KMS-11 (cell line): ENCODE results near the gene AP4E1.

Experiments
- H2AFZ ChIP-seq: fragments of 200-600 bp; sonication (generic); 2 replicates; pipeline ENCODE4 v1.6.1; 2016; ENCODE audit warnings: antibody characterized with exemption, mixed run types, low read depth
- H3K27ac ChIP-seq: fragments of 200-600 bp; sonication (generic); 2 replicates; pipeline ENCODE4 v1.6.1; 2016; ENCODE audit warnings: mild to moderate bottlenecking, mixed run types
- H3K27me3 ChIP-seq: fragments of 200-600 bp; sonication (generic); 2 replicates; pipeline ENCODE4 v1.6.1; 2017; ENCODE audit warnings: mild to moderate bottlenecking, low read depth, mixed run types, moderate library complexity; ENCODE audit not compliant: insufficient read depth
- H3K36me3 ChIP-seq: fragments of 200-600 bp; sonication (generic); 2 replicates; pipeline ENCODE4 v1.6.1; 2017; ENCODE audit warnings: mild to moderate bottlenecking, mixed run types; ENCODE audit not compliant: insufficient read depth
- H3K4me1 ChIP-seq: fragments of 200-600 bp; sonication (generic); 2 replicates; pipeline ENCODE4 v1.6.1; 2016; ENCODE audit warnings: mild to moderate bottlenecking, low read depth, mixed run types; ENCODE audit not compliant: poor library complexity, severe bottlenecking
- H3K4me2 ChIP-seq: fragments of 200-600 bp; sonication (generic); 2 replicates; pipeline ENCODE4 v1.7.0; 2016; ENCODE audit warnings: mild to moderate bottlenecking, mixed run types
- H3K4me3 ChIP-seq: fragments of 200-600 bp; sonication (generic); IDR thresholded peaks from 2 replicates; pipeline ENCODE4 v1.6.1; 2017; ENCODE audit warnings: low read depth, low read length, mixed read lengths; ENCODE audit not compliant: insufficient read depth
- H3K79me2 ChIP-seq: fragments of 200-600 bp; sonication (generic); 2 replicates; pipeline ENCODE4 v1.6.1; 2016; ENCODE audit warnings: low read depth, mixed run types; ENCODE audit not compliant: insufficient read depth
- H3K9ac ChIP-seq: fragments of 200-600 bp; sonication (generic); 2 replicates; pipeline ENCODE4 v1.6.1; 2016; ENCODE audit warnings: mild to moderate bottlenecking, mixed run types
- H4K20me1 ChIP-seq: fragments of 200-600 bp; sonication (generic); 2 replicates; pipeline ENCODE4 v1.6.1; 2016; ENCODE audit warnings: mild to moderate bottlenecking, mixed run types; ENCODE audit not compliant: insufficient read depth
- CTCF ChIP-seq: fragments of 200-600 bp; sonication (generic); conservative IDR thresholded peaks from 2 replicates; pipeline ENCODE4 v1.6.1; 2017; ENCODE audit warnings: low read depth, mild to moderate bottlenecking, antibody characterized with exemption, low read length, moderate library complexity, mixed read lengths

The AP4E1 gene

DNA sequence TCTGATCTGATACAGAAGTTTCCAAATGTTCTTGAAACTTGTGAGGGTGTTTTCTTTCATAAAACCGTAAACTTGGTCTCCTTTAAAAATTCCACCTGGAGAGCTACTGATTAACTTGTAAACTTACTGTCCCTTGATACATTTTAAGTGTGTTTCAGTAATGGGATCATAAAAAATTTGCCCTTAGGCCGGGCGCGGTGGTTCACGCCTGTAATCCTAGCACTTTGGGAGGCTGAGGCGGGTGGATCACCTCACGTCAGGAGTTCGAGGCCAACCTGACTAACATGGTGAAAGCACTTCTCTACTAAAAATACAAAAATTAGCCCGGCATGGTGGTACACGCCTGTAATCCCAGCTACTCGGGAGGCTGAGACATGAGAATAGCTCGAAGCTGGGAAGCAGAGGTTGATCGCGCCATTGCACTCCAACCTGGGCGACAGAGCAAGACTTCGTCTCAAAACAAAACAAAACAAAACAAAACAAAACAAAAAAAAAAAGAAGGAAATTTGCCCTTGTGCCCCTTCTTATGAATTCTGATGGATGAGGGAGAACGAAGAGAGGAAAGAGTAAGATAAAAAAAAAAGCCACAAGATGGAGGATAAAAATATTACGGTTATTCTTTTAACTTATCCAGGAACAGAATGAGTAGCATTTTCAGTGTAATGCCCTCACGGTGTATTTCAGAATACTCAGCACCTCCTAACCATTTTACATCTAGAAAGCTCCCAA, 32.1 kb upstream of the AP4E1 start:
- no peak for TF ChIP-seq CTCF
- H3K4me3 ChIP-seq: no peak overlapping the region
- no peaks in the 10 kb centered on the region for H3K27me3 ChIP-seq
- H3K79me2 ChIP-seq: no peaks in the 10 kb centered on the region
- H3K4me2 ChIP-seq: peak overlapping the region; percentile 48; the same call in 1 of the 2 replicates
- H3K4me1 ChIP-seq: peaks cover 50% of the 10 kb centered on the region
- H2AFZ ChIP-seq: peak overlapping the region; percentile 58
- H3K36me3 ChIP-seq: no peaks in the 10 kb centered on the region
- peak overlapping the region; percentile 25; the same call in 1 of the 2 replicates for H3K9ac ChIP-seq
- H3K27ac ChIP-seq: no peak overlapping the region
- H4K20me1 ChIP-seq: no peaks in the 10 kb centered on the region

DNA sequence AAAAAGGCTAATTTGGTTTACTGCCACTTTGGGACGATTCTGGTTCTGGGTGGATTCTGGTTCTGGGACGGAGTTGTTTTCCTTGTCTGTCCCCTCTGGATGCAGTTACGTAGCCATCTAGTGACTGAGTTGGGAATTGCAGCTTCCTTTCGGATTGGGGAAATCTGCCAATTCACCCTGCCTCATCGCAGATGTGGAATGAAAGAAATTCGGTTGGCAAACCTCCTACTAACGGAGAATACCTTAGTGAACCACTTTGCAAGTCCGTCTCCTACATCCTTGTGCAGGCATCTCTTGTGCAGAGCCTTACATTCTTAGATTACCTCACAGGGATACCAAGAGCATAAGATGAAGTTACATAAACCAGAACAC, 31.5 kb upstream of the AP4E1 start:
- Histone ChIP-seq H3K27me3 (no peaks in the 10 kb centered on the region), H4K20me1 (no peaks in the 10 kb centered on the region), H3K4me2 (peak overlapping the region; percentile 48), H2AFZ (peak overlapping the region; percentile 58; the same call in 1 of the 2 replicates), H3K36me3 (no peaks in the 10 kb centered on the region), H3K4me3 (no peak overlapping the region), H3K79me2 (no peaks in the 10 kb centered on the region), H3K4me1 (peaks cover 56% of the 10 kb centered on the region), H3K9ac (peak overlapping the region; percentile 25; the same call in 1 of the 2 replicates), H3K27ac (peak overlapping the region; percentile 7; the same call in 1 of the 2 replicates)
- TF ChIP-seq CTCF: peak; percentile 97

DNA sequence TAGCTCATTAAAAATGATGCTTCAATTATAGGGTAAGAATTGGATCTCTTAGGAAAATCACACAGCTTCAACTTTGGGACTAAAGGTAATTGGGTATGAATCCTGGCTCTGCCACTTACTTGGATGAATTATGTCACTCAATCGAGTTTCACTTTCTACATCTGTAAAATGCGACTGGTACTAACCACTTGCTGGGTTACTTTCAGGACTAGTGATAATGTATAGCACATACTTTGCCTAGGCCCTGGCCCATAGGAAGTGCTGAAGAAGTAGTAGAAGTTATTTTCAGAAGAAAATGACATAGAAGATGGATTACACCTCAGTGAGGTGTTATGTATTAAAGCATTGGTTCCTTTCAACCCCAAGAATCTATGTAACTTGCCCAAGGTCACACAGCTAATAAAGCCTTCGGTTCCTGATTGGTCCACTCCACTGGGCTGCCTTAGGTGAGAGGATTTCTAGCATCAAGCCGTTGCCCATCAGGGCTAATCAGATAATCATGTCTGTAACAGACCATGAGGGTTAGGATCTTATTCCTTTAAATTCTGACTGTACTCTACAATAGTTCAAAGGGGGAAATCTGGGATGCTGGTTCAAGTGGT, 29.4 kb upstream of the AP4E1 start:
- H3K4me3 ChIP-seq: no peak overlapping the region
- peak overlapping the region; percentile 34; the same call in 1 of the 2 replicates for H3K4me2 ChIP-seq
- H3K4me1 ChIP-seq: peaks cover 60% of the 10 kb centered on the region
- H2AFZ ChIP-seq: no peak overlapping the region
- H3K27me3 ChIP-seq: no peaks in the 10 kb centered on the region
- H3K9ac ChIP-seq: no peak overlapping the region
- TF ChIP-seq CTCF: no peak
- no peak overlapping the region for H3K27ac ChIP-seq
- no peaks in the 10 kb centered on the region for H3K36me3 ChIP-seq
- no peaks in the 10 kb centered on the region for H4K20me1 ChIP-seq
- no peaks in the 10 kb centered on the region for H3K79me2 ChIP-seq

GRCh38 chr15:50880206-50880605, 28.3 kb upstream of the AP4E1 start:
- H3K36me3 ChIP-seq: no peaks in the 10 kb centered on the region
- H2AFZ ChIP-seq: no peak overlapping the region
- TF ChIP-seq CTCF: no peak
- H3K79me2 ChIP-seq: no peaks in the 10 kb centered on the region
- H3K9ac ChIP-seq: no peak overlapping the region
- peak overlapping the region; percentile 44; the same call in 1 of the 2 replicates for H3K27ac ChIP-seq
- no peak overlapping the region for H3K4me3 ChIP-seq
- peaks cover 63% of the 10 kb centered on the region for H3K4me1 ChIP-seq
- H3K27me3 ChIP-seq: no peaks in the 10 kb centered on the region
- peak overlapping the region; percentile 43 for H3K4me2 ChIP-seq
- no peaks in the 10 kb centered on the region for H4K20me1 ChIP-seq
